Subcutaneous adipose tissue (tissue), 4 donors: ENCODE measurements around the gene CARD9. TPM values are rescaled to one million over a fixed set of nuclear protein-coding genes. Genes with fewer than 3 reads are reported as not detected.

ENCODE experiments used
- total RNA-seq, 4 donors: library from RNA; depleted of rRNA; stranded (reverse); fragments of >200 nt; gene quantifications; one replicate each; pipeline ENCODE4 v1.1.0, GENCODE V29; 2016
- TF ChIP-seq, protein P1 (sequence below): fragments of 450-650 bp; IDR thresholded peaks from one replicate; pipeline ENCODE4 v1.5.1; 2016; ENCODE audit warnings: low read depth, mild to moderate bottlenecking, control low read depth, antibody characterized with exemption, moderate library complexity

The CARD9 gene
- total RNA-seq, 4 donors from 2014 or later, result 0.75 to 6.5 (median 3.3) TPM

DNA sequence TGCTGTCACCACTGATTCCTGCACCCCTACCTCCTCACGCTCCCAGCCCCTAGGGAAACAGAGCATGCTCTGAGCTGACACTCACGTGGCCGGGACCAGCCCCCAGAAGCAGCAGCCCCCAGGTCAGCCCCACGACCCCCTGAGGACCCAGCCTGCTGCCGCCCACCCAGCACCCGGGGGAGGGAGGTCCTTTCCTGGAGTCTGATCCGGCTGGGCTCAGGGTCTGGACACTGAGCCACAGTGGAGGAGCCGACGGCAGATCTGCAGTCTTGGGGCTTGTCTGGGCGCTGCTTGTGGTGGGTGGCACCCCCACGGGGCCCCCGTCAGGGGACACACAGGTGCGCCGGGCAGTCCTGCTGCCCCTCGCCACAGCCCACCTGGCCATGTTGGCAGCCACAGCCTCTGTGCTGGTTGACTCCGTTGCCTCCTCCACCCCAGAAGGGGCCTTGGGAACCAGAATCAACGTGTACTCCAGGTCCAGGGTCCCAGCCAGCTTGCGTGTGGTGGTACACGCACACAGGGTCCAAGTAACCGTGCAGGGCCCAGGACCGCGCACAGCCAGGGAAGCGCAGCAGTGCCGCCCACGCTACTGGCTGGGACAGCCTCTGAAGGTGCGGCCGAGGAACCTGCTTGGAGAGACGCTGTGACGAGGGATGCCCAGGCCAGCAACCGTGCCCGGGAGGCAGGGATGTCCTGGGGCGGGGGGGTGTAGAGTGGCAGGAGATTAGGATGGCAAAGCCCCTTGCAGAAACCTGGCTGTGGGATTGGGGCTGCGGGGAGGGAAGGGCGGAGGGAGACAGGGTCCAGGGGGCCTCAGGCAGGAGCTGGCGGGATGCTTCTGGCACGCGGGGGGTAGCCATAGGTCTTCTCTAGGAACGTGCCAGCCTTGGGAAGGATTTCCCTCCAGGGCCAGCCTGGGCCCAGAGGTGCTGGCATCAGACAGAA, 13.4 kb downstream of the CARD9 start:
- TF ChIP-seq, protein P1, sequence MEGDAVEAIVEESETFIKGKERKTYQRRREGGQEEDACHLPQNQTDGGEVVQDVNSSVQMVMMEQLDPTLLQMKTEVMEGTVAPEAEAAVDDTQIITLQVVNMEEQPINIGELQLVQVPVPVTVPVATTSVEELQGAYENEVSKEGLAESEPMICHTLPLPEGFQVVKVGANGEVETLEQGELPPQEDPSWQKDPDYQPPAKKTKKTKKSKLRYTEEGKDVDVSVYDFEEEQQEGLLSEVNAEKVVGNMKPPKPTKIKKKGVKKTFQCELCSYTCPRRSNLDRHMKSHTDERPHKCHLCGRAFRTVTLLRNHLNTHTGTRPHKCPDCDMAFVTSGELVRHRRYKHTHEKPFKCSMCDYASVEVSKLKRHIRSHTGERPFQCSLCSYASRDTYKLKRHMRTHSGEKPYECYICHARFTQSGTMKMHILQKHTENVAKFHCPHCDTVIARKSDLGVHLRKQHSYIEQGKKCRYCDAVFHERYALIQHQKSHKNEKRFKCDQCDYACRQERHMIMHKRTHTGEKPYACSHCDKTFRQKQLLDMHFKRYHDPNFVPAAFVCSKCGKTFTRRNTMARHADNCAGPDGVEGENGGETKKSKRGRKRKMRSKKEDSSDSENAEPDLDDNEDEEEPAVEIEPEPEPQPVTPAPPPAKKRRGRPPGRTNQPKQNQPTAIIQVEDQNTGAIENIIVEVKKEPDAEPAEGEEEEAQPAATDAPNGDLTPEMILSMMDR, result no peak

DNA sequence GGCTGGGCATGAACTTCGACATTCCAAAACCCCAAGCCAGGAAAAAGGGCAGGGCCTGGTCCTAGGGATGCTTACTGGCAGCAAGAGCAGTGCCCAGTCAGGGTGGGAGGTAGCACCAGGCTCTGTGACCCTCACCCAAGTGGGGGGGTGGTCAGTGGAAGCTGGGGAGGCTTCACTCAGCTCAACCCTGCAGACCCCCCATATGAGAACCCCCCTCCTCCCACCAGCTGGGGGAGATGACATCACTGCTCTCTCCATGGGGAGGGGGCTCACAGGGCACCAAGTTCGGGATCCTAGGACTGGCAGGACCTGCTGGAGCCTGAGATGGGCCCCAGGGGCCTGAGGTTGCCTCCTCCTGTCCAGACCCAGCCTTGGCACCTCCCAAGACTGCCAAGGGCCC, 14.6 kb downstream of the CARD9 start:
- TF ChIP-seq, protein P1, result no peak

DNA sequence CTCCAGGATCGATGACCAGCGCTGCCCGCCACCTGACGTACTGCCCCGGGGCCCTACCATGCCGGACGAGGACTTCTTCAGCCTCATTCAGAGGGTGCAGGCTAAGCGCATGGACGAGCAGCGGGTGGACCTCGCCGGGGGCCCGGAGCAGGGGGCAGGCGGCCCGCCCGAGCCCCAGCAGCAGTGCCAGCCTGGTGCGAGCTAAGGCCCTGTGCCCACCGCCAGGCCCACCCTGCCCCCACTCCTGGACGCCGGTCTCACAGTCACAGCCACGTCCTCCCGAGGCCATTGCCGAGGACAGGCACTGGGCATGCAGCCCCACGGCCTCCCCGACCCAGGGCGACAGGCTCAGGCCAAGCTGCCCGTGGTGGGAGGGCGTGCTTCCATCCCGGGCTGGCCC, 15.5 kb downstream of the CARD9 start:
- TF ChIP-seq, protein P1, result no peak

DNA sequence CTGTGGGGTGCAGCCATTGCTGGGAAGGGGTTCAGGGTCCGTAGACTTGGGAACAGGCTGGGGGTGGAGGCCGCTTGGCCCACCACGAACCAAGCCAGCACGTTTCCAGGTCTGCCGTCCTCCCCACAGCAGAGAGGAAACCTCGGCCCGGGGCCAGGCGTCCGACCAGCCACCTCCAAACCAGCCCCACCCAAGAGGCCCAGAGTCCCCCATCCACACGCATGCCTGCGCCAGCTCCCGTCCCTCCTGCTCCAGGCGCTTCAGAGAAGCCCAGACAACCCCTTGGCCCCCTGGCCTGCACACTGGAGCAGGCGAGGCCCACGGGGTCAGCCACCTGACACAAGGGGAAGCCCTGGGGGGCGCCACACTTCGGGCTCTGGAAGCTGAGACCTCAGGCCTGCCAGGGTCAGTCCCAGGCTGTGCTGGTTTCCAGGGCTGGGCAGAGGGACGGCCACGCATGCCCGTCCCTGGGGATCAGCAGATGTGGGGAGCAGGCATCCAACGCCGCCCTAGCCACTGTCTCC, 16.2 kb downstream of the CARD9 start:
- TF ChIP-seq, protein P1, result no peak

DNA sequence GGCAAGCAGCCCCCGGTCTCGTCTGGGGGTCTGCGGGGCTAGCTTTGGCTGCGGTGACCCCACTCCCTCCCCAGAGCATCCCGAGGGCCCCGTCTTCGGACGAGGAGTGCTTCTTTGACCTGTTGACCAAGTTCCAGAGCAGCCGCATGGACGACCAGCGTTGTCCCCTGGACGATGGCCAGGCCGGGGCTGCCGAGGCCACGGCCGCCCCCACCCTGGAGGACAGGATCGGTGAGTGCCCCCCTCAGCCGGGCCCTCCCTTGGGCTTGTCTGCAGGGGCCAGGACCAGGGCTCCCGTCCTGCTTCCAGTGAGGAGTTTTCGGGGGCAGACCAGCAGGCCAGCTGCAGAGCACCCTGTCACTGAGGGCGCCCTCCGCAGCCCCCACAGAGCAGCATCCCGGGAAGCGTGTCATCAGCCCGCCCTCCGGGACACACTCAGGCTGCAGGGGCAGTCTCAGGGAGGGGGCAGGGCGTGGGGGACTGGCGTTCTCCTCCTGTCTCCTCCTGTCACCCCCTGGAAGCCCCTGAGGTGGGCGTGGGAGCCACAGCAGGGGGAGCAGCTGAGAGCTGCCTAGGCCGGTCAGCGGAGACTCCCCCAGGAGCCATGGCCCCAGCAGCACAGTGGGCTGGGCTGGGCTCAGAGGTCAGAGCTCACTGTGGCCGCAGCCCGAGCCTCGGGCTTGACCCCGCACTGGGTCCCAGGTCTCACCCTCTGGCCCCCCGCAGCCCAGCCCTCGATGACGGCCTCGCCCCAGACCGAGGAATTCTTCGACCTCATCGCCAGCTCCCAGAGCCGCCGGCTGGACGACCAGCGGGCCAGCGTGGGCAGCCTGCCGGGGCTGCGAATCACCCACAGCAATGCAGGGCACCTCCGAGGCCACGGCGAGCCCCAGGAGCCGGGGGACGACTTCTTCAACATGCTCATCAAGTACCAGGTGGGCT, 17.6 kb downstream of the CARD9 start:
- TF ChIP-seq, protein P1, result no peak

DNA sequence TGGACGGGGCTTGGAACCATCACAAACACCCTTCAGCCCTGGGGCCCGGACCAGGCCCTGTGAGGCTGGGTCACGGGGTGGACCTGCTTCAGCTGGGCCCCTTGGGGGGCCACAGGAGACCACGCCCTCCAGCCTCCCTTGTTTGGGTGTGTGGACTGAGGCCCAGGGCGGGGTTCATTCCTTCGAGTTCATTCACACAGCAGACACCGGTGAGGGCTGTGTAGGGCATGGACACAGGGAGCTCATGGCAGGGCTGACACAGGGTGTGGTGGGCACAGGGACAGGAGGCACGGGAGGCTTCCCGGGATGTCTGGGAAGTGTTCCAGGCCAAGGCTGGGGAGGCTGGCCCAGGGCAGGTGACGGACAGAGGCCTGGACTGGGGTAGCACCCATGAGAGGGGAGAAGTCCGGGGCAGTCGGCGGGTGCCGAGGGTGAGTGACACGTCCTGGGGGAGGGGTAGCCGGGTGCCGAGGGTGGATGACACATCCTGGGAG, 18.8 kb downstream of the CARD9 start:
- TF ChIP-seq, protein P1, result no peak
